PC-3 (cell line): ENCODE data around the gene CDCP1. TPM values are rescaled to one million over a fixed set of nuclear protein-coding genes. Genes with fewer than 3 reads are reported as not detected.

Experiments used
- ATAC-seq: fragments of 200-7000 bp; cut with Tn5 transposase; 2 replicates; pipeline ENCODE4 v1.9.1; 2020; ENCODE audit warnings: mild to moderate bottlenecking, moderate library complexity
- BruUV-seq: library from RNA; stranded (reverse); fragments of 400-500 nt; replicated peaks from 2 replicates; lab custom pipeline; 2021; lab: Mats Ljungman, UMichigan
- CTCF ChIA-PET: fragments of 300-600 bp; sonication (Branson Sonifier 250); formaldehyde crosslinking; loops from one replicate; lab custom pipeline; 2022; ENCODE audit warnings: antibody characterized with exemption; lab: Charles Lee
- POLR2A ChIA-PET: fragments of 300-600 bp; sonication (Branson Sonifier 250); formaldehyde crosslinking; loops from one replicate; lab custom pipeline; 2022; ENCODE audit warnings: antibody characterized with exemption; ENCODE audit not compliant: unreplicated experiment; lab: Charles Lee
- DNase-seq: peaks from one replicate; pipeline ENCODE4 v3.0.0-alpha.2; 2015
- H2AFZ ChIP-seq: fragments of 300-600 bp; sonication (generic); 2 replicates; pipeline ENCODE4 v1.6.0; 2016; ENCODE audit warnings: antibody characterized with exemption, low read length
- H3F3A ChIP-seq: fragments of 300-600 bp; sonication (generic); one replicate; pipeline ENCODE4 v1.6.0; 2017; ENCODE audit warnings: antibody characterized with exemption, low read length, control low read depth, mild to moderate bottlenecking; ENCODE audit not compliant: unreplicated experiment
- H3K27ac ChIP-seq: fragments of 300-600 bp; sonication (generic); 2 replicates; pipeline ENCODE4 v1.5.1; 2016; ENCODE audit warnings: mild to moderate bottlenecking, low read length
- H3K27me3 ChIP-seq: fragments of 300-600 bp; sonication (generic); 2 replicates; pipeline ENCODE4 v1.6.1; 2016; ENCODE audit warnings: low read length, mixed read lengths
- H3K36me3 ChIP-seq: fragments of 300-600 bp; sonication (generic); 2 replicates; pipeline ENCODE4 v1.6.1; 2016; ENCODE audit warnings: low read depth, mixed run types, low read length, mixed read lengths
- H3K4me1 ChIP-seq: fragments of 300-600 bp; sonication (generic); 2 replicates; pipeline ENCODE4 v1.5.1; 2016; ENCODE audit warnings: low read length; ENCODE audit not compliant: insufficient read depth
- H3K4me2 ChIP-seq: fragments of 300-600 bp; sonication (generic); 2 replicates; pipeline ENCODE4 v1.6.0; 2016; ENCODE audit warnings: low read length
- H3K4me3 ChIP-seq: fragments of 300-600 bp; sonication (generic); 2 replicates; pipeline ENCODE4 v1.5.1; 2016; ENCODE audit warnings: mild to moderate bottlenecking, low read length, mixed read lengths
- H3K79me2 ChIP-seq: fragments of 300-600 bp; sonication (generic); 2 replicates; pipeline ENCODE4 v1.6.1; 2017; ENCODE audit warnings: low read length, mixed read lengths
- H3K9ac ChIP-seq: fragments of 300-600 bp; sonication (generic); 2 replicates; pipeline ENCODE4 v1.6.0; 2016; ENCODE audit warnings: mild to moderate bottlenecking, low read length
- H3K9me2 ChIP-seq: fragments of 300-600 bp; sonication (generic); replicated peaks from 2 replicates; pipeline ENCODE4 v1.6.1; 2016; ENCODE audit warnings: mixed run types, low read length, mixed read lengths
- H3K9me3 ChIP-seq: fragments of 300-600 bp; sonication (generic); 2 replicates; pipeline ENCODE4 v1.6.1; 2016; ENCODE audit warnings: low read length, mixed read lengths
- H4K20me1 ChIP-seq: fragments of 300-600 bp; sonication (generic); 2 replicates; pipeline ENCODE4 v1.6.1; 2016; ENCODE audit warnings: low read length, mixed read lengths
- EZH2 ChIP-seq: fragments of 300-600 bp; sonication (generic); IDR thresholded peaks from one replicate; pipeline ENCODE4 v1.6.1; 2017; ENCODE audit warnings: antibody characterized with exemption, mild to moderate bottlenecking, low read length; ENCODE audit not compliant: unreplicated experiment
- EZH2phosphoT487 ChIP-seq: fragments of 300-600 bp; sonication (generic); IDR thresholded peaks from 2 replicates; pipeline ENCODE4 v1.6.1; 2018; ENCODE audit warnings: mild to moderate bottlenecking, antibody characterized with exemption, low read length, borderline replicate concordance
- intact Hi-C: fragments of 100-400 bp; cut with micrococcal nuclease; formaldehyde crosslinking; loops from 2 replicates; pipeline ENCODE4 v1.9.0; 2023
- total RNA-seq: library from RNA; depleted of rRNA; stranded (reverse); fragments of >200 nt; gene quantifications from 2 replicates; pipeline ENCODE4 v1.2.3, GENCODE V29; 2014
- TF ChIP-seq, protein P1 (sequence below): fragments of 300-600 bp; sonication (generic); conservative IDR thresholded peaks from 2 replicates; pipeline ENCODE4 v1.5.1; 2017; ENCODE audit warnings: antibody characterized with exemption, low read depth, mild to moderate bottlenecking, low read length

The CDCP1 gene
- total RNA-seq, 1 experiment from 2014 or later = 120 TPM

DNA sequence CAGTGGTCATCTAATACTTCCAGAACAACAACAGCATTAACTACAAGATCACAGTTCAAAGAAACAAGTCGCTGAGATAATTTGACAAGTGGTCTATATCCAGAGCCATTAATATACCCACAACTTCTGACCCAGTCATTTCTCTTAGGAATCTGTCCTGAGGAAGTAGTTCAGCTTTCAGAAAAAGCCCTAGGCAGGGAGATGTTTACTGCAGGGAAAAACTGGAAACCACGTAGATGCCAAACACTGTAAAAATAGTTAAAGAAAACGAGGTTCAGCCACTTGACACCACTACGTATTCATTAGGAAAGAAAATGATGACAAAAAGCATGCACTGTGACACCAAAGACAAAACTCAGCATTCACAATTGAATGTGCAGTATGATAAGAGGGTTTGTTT, 22.3 kb upstream of the CDCP1 start:
- ChIA-PET POLR2A (interaction anchor here (0.6 kb wide), 1 partner anchor 14 kb away, joined by 9 read pairs; no protein-coding TSS in a partner anchor), CTCF (no interaction called here)
- peak overlapping the region; percentile 96 for H3K27ac ChIP-seq
- H3K79me2 ChIP-seq = no peaks in the 10 kb centered on the region
- DNase-seq (no peak), ATAC-seq (no peak)
- intact Hi-C loops = no loop called here
- H3K4me2 ChIP-seq = peak overlapping the region; percentile 54; the same call in 1 of the 2 replicates
- H3K27me3 ChIP-seq = no peaks in the 10 kb centered on the region
- no peaks in the 10 kb centered on the region for H4K20me1 ChIP-seq
- H3K36me3 ChIP-seq = no peaks in the 10 kb centered on the region
- TF ChIP-seq EZH2phosphoT487 (no peak), EZH2 (no peak)
- TF ChIP-seq, protein P1, sequence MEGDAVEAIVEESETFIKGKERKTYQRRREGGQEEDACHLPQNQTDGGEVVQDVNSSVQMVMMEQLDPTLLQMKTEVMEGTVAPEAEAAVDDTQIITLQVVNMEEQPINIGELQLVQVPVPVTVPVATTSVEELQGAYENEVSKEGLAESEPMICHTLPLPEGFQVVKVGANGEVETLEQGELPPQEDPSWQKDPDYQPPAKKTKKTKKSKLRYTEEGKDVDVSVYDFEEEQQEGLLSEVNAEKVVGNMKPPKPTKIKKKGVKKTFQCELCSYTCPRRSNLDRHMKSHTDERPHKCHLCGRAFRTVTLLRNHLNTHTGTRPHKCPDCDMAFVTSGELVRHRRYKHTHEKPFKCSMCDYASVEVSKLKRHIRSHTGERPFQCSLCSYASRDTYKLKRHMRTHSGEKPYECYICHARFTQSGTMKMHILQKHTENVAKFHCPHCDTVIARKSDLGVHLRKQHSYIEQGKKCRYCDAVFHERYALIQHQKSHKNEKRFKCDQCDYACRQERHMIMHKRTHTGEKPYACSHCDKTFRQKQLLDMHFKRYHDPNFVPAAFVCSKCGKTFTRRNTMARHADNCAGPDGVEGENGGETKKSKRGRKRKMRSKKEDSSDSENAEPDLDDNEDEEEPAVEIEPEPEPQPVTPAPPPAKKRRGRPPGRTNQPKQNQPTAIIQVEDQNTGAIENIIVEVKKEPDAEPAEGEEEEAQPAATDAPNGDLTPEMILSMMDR = no peak
- peak overlapping the region; percentile 58 for H3K9ac ChIP-seq
- H3K4me3 ChIP-seq = no peak overlapping the region
- no peaks in the 10 kb centered on the region for H3K9me2 ChIP-seq
- BruUV-seq = no TSS peak
- H3F3A ChIP-seq = peaks cover 10% of the 10 kb centered on the region
- peaks cover 44% of the 10 kb centered on the region for H3K4me1 ChIP-seq
- no peaks in the 10 kb centered on the region for H3K9me3 ChIP-seq
- H2AFZ ChIP-seq = no peak overlapping the region

DNA sequence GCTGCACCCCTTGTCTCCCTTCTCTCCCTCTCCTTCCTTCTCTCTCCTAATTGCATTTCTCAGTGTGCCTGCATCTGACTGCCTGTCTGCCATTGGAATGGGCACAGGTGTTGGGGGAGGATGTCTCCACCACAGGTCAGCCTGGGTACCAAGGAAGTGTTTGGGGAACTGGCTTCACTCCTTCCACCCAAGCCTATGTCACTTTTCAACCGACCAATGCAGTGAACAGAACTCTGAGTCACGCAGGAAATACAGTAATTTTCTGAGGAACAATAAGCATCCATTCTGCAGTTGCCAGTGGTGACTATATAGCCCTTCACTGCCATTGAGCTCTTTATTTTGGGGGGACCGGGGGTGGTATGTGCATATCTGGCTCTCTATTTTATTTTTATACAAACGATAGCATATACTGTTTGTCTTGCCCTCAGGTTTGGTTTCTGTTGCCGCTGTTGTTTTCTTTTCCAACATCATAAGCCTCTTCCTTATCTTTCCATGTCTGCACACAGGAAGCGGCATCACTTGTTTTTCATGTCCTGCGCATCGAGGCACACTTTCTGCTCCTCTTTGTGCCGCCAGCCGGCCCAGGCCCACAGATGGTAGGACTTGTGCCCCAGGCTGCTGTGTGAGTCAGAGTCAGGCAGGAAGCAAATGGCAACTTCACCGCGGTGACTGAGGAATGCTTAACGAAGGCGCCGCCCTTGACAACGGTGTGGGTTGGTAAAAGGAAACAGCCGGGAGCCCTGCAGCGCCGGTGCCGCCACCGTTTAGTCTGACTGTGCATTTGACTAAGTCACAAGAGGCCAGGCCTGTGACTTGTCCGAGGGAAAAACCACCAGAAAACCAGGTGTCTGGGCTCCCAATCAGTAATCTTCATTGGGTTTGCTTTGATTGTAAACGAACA, 21.1 kb upstream of the CDCP1 start:
- Histone ChIP-seq H3K4me1 (peaks cover 44% of the 10 kb centered on the region), H2AFZ (peak overlapping the region; percentile 25), H3K4me3 (peak overlapping the region; percentile 34; the same call in 1 of the 2 replicates), H3K9ac (peak overlapping the region; percentile 66), H3K9me3 (no peaks in the 10 kb centered on the region), H3K27me3 (no peaks in the 10 kb centered on the region), H3K4me2 (peak overlapping the region; percentile 54), H3K27ac (peak overlapping the region; percentile 96), H3K36me3 (no peaks in the 10 kb centered on the region), H3K9me2 (no peaks in the 10 kb centered on the region), H4K20me1 (no peaks in the 10 kb centered on the region), H3K79me2 (no peaks in the 10 kb centered on the region), H3F3A (peaks cover 10% of the 10 kb centered on the region)
- TF ChIP-seq EZH2 (no peak), EZH2phosphoT487 (no peak)
- TF ChIP-seq, protein P1 = no peak
- BruUV-seq = TSS peak; percentile 97
- DNase-seq (peak; percentile 99), ATAC-seq (peak; percentile 93)
- POLR2A ChIA-PET = interaction anchor here (0.6 to 1.0 kb wide), 7 partner anchors 13 to 295 kb away, joined by 4 to 10 read pairs (median 5); no protein-coding TSS in a partner anchor
- intact Hi-C loops = loop anchor here (1.0 to 2.0 kb wide), 4 partner anchors 20 to 75 kb away; partner anchors contain the start of gene CDCP1
- CTCF ChIA-PET = interaction anchor here (0.5 to 1.4 kb wide), 4 partner anchors 33 to 127 kb away, joined by 3 to 6 read pairs (median 4); no protein-coding TSS in a partner anchor
